Measurements from ENCODE around the gene IRAK3.

IRAK3 gene

GRCh38 chr12:66188584-66189485 lies at the start of gene IRAK3:
IRAK3 (plus strand) TSS chr12:66189214; CDS start chr12:66189300, 86 bp downstream.
- peak; percentile 59 for DNase-seq

GRCh38 chr12:66139328-66139727 lies 49.7 kb upstream of the IRAK3 start:
- no peak for DNase-seq

- no peak for DNase-seq
These were observed 48.3 kb upstream of the IRAK3 start for GRCh38 chr12:66140731-66141130.

- no peak for DNase-seq
These were observed 47.7 kb upstream of the IRAK3 start for GRCh38 chr12:66141299-66141698.

DNA sequence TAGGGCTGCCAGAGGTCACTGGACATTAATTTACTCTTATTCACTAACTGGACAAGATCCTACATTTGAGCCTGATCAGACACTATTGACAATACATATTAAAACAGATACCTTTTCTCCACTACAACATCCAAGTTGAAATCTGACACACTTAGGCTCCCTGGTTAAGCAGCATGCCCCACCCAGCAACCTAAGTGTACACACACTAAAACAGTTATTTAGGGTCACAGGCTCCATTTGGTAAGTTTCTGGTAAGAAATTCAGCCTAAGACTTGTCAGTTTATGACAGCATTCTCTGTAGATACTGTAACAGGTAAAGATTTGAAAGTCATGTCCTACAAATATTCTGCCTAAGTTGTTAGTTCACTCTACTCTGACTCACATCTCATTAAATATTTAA lies 46.2 kb upstream of the IRAK3 start:
- DNase-seq, result no peak

DNA sequence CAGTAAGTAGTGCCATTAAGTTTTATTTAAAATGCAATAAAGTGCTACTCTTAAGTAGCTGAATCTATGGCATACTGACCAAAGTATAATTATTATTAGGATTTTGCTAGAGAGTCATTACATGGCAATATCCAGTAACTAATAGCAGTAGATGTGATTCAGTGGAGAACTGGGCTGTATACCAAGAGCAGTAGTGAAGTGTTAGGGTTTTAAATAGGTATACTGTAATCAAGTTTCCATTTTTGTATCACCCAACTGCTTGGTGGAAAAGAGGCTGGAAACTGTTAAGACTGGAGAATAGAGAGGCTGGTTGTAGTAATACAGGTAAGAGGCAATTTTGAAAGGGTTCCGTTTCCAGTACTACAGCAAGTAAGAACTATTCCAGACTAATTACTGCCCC lies 45.1 kb upstream of the IRAK3 start:
- DNase-seq, result no peak

GRCh38 chr12:66144791-66145754 lies 43.9 kb upstream of the IRAK3 start:
- peak; percentile 53 for DNase-seq

DNA sequence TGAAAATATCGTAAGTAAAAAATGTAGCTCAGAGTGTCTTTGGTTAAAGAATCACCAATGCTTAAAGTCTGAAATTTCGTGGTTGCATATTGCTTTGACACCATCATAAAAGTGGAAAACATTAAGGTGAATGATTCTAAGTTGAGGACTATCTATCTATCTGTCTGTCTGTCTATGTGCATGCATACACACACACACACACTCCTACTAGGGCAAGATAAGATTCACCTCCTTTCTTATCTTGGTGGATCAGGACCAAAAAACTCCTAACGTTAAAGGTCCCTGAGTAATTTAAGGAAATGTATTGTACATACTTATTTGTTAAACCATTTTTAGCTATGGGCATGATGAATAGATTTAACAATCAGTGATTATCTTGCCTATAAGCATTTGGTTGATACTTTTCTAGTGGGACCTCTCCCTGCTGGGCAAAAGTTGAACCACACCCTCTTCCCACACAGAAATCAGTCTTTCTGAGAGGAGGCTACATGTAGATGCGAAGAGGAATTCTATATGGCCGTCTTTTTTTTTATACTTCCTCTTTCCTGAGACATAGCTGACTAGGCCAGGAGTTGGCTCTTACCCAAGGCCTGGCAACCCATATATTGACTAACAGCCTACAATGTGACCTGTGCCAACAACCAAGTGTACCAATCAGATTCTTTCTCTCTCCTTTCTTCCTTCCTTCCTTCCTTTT lies 39.2 kb upstream of the IRAK3 start:
- DNase-seq, result no peak

- DNase-seq, result no peak
These were observed 36.3 kb upstream of the IRAK3 start for GRCh38 chr12:66152732-66153131.

DNA sequence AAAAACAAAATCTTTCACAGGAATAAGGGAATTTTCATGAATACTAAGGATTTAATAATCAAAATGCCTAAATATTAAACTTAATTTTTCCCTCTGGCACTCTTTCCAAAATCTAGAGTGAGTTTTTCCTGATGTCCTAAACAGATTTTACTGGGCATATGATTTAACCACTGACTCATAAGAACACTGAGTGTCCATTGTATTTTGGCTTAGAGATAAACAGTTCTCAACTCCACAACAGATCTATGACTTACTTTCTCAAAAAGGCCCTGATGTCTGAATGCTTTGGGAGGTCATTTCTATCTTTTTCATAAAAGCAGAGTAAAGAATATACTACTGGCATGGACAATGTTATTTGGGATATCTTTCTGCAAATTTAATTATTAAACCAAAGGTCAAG lies 34.2 kb upstream of the IRAK3 start:
- DNase-seq, result no peak

- no peak for DNase-seq
These were observed 32.4 kb upstream of the IRAK3 start for GRCh38 chr12:66156654-66157053.

GRCh38 chr12:66159123-66159522 lies 29.9 kb upstream of the IRAK3 start:
- no peak for DNase-seq

GRCh38 chr12:66160704-66161103 lies 28.3 kb upstream of the IRAK3 start:
- DNase-seq, result no peak

GRCh38 chr12:66162701-66163100 lies 26.3 kb upstream of the IRAK3 start:
- DNase-seq, result no peak

- no peak for DNase-seq
These were observed 25.7 kb upstream of the IRAK3 start for GRCh38 chr12:66163289-66163688.

DNA sequence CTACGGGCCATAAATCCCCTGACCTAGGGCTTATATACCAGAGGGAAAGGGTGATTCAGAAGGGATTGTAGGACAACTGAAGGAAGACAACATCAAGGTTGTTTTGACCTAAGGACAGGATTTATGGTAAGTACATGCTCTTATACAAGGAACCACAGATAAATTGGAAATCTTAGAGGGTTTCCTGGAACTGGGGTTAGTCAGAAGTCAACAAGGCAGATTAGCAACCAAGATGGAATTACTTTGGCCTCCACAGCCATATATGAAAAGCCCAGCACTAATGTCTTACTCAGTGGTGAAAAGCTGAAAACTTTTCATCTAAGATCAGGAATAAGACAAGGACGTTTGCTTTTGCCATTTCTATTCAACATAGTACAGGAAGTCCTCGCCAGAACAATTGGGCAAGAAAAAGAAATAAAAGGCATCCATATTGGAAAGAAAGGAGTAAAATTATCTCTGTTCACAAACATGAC lies 24.6 kb upstream of the IRAK3 start:
- DNase-seq, result no peak

GRCh38 chr12:66165141-66165540 lies 23.9 kb upstream of the IRAK3 start:
- no peak for DNase-seq

DNA sequence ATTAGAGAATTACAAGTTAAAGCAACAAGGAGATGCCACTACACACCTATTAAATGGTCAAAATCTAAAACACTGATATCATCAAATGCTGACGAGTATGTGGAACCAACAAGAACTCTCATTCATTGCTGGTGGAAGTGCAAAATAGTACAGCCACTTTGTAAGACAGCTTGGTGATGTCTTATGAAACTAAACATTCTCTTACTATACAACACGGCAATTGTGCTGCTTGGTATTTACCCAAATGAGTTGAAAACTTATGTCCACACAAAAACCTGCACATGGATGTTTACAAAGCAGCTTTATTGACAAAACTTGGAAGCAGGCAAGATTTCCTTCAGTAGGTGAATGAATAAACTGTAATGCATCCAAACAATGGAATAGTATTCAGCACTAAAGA lies 22.5 kb upstream of the IRAK3 start:
- DNase-seq, result no peak

GRCh38 chr12:66168410-66168809 lies 20.6 kb upstream of the IRAK3 start:
- no peak for DNase-seq

GRCh38 chr12:66169221-66170170 lies 19.5 kb upstream of the IRAK3 start, which contains the start of gene TMBIM4:
TMBIM4 (minus strand) TSS chr12:66169996; CDS start chr12:66169951, 45 bp downstream.
- peak; percentile 90 for DNase-seq

DNA sequence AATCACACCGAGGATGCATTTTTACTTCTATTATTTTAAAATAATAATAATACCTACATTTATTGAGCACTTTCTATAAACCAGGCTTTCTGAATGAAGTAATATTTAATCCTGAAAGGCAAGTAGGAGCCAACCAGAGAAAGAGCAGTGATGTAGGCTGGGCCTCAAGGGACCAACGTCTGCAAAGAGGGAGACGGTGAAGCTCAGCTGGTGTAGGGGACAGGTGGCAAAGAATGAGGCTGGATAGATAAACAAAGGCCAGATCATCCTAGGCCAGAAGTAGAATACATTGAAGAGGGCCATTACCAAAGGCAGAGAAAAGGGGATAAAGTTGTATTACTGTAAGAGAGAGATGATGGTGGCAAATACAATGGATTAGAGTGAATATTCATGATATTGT lies 18.4 kb upstream of the IRAK3 start:
- no peak for DNase-seq
